COLO829 (cell line): ENCODE results near the gene PPM1E.
A peak's percentile ranks its signal among the peaks of the same experiment; 100 is the strongest.

ENCODE experiments used
- DNase-seq: peaks from one replicate; pipeline ENCODE4 v3.0.0; 2012; ENCODE audit warnings: low spot score

The PPM1E gene

GRCh38 chr17:58996968-58997367, 241.3 kb downstream of the PPM1E start:
- DNase-seq, result no peak

- no peak for DNase-seq
Measured at GRCh38 chr17:58997756-58998553, 242.3 kb downstream of the PPM1E start.

GRCh38 chr17:58998871-58999270, 243.2 kb downstream of the PPM1E start:
- peak; percentile 36 for DNase-seq

- DNase-seq, result no peak
Measured at GRCh38 chr17:58999500-58999899, 243.8 kb downstream of the PPM1E start.

- no peak for DNase-seq
Measured at GRCh38 chr17:59000022-59000421, 244.4 kb downstream of the PPM1E start.

GRCh38 chr17:59001158-59001814, 245.6 kb downstream of the PPM1E start:
- DNase-seq, result peak; percentile 34

- no peak for DNase-seq
Measured at GRCh38 chr17:59002126-59002525, 246.5 kb downstream of the PPM1E start.

- DNase-seq, result no peak
Measured at GRCh38 chr17:59002848-59003247, 247.2 kb downstream of the PPM1E start.

- no peak for DNase-seq
Measured at GRCh38 chr17:59003860-59004259, 248.2 kb downstream of the PPM1E start.

- DNase-seq, result peak; percentile 54
Measured at GRCh38 chr17:59004338-59005111, 248.9 kb downstream of the PPM1E start.

GRCh38 chr17:59007995-59008394, 252.3 kb downstream of the PPM1E start:
- no peak for DNase-seq

- no peak for DNase-seq
Measured at GRCh38 chr17:59008737-59009136, 253.1 kb downstream of the PPM1E start.

- no peak for DNase-seq
Measured at GRCh38 chr17:59010026-59010425, 254.4 kb downstream of the PPM1E start.

GRCh38 chr17:59011975-59012374, 256.3 kb downstream of the PPM1E start:
- no peak for DNase-seq

GRCh38 chr17:59018019-59018418, 262.4 kb downstream of the PPM1E start:
- no peak for DNase-seq

- no peak for DNase-seq
Measured at GRCh38 chr17:59024916-59025315, 269.3 kb downstream of the PPM1E start.

- DNase-seq, result no peak
Measured at GRCh38 chr17:59026176-59026939, 270.7 kb downstream of the PPM1E start.

GRCh38 chr17:59027750-59028149, 272.1 kb downstream of the PPM1E start:
- no peak for DNase-seq

- no peak for DNase-seq
Measured at GRCh38 chr17:59028328-59028727, 272.7 kb downstream of the PPM1E start.

GRCh38 chr17:59030811-59031210, 275.2 kb downstream of the PPM1E start:
- no peak for DNase-seq
